ENCODE results near the gene RUFY4.

DNA sequence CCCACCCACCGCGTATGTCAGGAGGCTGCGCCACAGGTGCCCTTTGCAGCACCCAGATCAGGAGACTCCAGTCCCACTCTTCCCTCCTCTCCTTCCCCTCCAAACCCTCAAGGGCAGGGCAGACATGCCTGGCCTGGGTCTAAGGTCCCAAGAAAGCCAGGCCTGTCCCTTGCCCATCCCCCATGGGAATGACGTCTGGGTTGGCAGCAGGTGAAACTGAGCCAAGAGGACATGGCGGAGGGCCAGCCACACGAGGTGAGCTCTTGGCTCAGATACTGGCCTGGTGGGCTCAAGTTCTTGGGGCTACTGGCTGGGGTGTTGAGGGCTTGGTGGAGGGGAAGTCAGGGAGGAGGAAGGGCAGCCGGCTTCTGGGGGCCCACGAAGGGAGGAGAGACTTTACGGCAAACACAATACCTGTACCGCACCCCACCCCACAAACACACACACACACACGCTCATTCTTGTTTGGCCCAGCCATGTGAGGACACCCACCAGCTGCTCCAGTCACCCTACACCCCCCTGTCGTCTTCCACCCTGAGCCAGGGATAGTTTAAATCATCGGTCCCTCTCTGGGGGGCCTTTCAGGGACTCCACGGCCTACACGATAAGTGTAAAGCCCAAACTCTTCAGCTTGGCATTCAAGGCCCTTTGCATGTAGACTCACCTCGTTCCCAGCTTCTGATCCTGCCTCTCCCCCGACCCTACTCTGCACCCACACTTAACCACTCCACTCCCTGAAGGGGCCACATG, 42.2 kb upstream of the RUFY4 start:
- TF ChIP-seq, protein P1, sequence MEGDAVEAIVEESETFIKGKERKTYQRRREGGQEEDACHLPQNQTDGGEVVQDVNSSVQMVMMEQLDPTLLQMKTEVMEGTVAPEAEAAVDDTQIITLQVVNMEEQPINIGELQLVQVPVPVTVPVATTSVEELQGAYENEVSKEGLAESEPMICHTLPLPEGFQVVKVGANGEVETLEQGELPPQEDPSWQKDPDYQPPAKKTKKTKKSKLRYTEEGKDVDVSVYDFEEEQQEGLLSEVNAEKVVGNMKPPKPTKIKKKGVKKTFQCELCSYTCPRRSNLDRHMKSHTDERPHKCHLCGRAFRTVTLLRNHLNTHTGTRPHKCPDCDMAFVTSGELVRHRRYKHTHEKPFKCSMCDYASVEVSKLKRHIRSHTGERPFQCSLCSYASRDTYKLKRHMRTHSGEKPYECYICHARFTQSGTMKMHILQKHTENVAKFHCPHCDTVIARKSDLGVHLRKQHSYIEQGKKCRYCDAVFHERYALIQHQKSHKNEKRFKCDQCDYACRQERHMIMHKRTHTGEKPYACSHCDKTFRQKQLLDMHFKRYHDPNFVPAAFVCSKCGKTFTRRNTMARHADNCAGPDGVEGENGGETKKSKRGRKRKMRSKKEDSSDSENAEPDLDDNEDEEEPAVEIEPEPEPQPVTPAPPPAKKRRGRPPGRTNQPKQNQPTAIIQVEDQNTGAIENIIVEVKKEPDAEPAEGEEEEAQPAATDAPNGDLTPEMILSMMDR (conservative IDR thresholded peaks at IDR 0.05; ENCODE audit: low read depth in 2 of 2) = no peak
- TF ChIP-seq POLR2AphosphoS5 (IDR thresholded peaks at IDR 0.05; ENCODE audit: low read depth) = no peak

Measured in GM23338 (cell line).